Measurements from ENCODE around the gene B3GNT3.

- TF ChIP-seq CTCF (IDR thresholded peaks at IDR 0.05) (no peak), POLR2A (IDR thresholded peaks at IDR 0.05) (no peak)
These were observed 47.8 kb downstream of the B3GNT3 start for GRCh38 chr19:17842663-17843291.

All from thyroid gland (tissue), 4 donors.